Testis (tissue), 3 donors: ENCODE measurements around the gene GPC6. TPM values are rescaled to one million over a fixed set of nuclear protein-coding genes. Genes with fewer than 3 reads are reported as not detected.

Source experiments
- DNase-seq: peaks from one replicate; pipeline ENCODE4 v3.0.0-alpha.2; 2019
- H3K27ac ChIP-seq, 2 donors: fragments of 200-600 bp; sonication (generic); one replicate each; pipeline ENCODE4 v1.5.1; 2019
- H3K27me3 ChIP-seq: fragments of 200-600 bp; sonication (generic); one replicate; pipeline ENCODE4 v1.5.1; 2019
- H3K36me3 ChIP-seq: fragments of 200-600 bp; sonication (generic); one replicate; pipeline ENCODE4 v1.5.1; 2017; ENCODE audit warnings: low read depth; ENCODE audit errors: missing control alignments
- H3K4me1 ChIP-seq: fragments of 200-600 bp; sonication (generic); one replicate; pipeline ENCODE4 v1.5.1; 2019
- H3K4me3 ChIP-seq, 2 donors: fragments of 200-600 bp; sonication (generic); one replicate each; pipeline ENCODE4 v1.5.1; 2017 to 2019
- H3K9me3 ChIP-seq: fragments of 200-600 bp; sonication (generic); one replicate; pipeline ENCODE4 v1.5.1; 2017
- POLR2A ChIP-seq: fragments of 450-650 bp; IDR thresholded peaks from one replicate; pipeline ENCODE4 v1.6.1; 2017; ENCODE audit warnings: antibody characterized with exemption, mild to moderate bottlenecking, moderate library complexity
- WGBS, 2 donors: methylation state at CpG; one replicate each; pipeline ENCODE4 v1.1.5; 2018; 5-methylcytosine and 5-hydroxymethylcytosine counted together
- intact Hi-C: fragments of 100-400 bp; cut with DNase I; formaldehyde crosslinking; loops from one replicate; pipeline ENCODE4 v1.15.1; 2023; ENCODE audit warnings: low total_unique reads
- polyA plus RNA-seq: library from polyadenylated mRNA; stranded (reverse); fragments of 350-450 nt; fragmentation: Illumina TruSeq; extraction: RNeasy Lipid Tissue Mini Kit (QIAGEN cat#74804); gene quantifications from one replicate; pipeline ENCODE4 v1.2.3, GENCODE V29; 2014; ENCODE audit warnings: low read depth, low replicate concordance; ENCODE audit not compliant: insufficient read depth
- total RNA-seq, 2 donors: library from RNA; depleted of rRNA; stranded (reverse); fragments of >200 nt; gene quantifications; one replicate each; pipeline ENCODE4 v1.2.3, GENCODE V29; 2016
- TF ChIP-seq, protein P1 (sequence below), 3 experiments: fragments of 450-650 bp in 2 of 3; fragments of 200-600 bp in 1 of 3; sonication (generic) in 1 of 3; IDR thresholded peaks; one replicate each; pipeline ENCODE4 v1.5.1; 2016 to 2019; ENCODE audit warnings: antibody characterized with exemption in 3 of 3, mild to moderate bottlenecking in 2 of 3, moderate library complexity in 1 of 3

GPC6 gene
- total and polyA plus RNA-seq, 3 donors from 2014 or later = 2.2 to 6.9 (median 4.3) TPM

DNA sequence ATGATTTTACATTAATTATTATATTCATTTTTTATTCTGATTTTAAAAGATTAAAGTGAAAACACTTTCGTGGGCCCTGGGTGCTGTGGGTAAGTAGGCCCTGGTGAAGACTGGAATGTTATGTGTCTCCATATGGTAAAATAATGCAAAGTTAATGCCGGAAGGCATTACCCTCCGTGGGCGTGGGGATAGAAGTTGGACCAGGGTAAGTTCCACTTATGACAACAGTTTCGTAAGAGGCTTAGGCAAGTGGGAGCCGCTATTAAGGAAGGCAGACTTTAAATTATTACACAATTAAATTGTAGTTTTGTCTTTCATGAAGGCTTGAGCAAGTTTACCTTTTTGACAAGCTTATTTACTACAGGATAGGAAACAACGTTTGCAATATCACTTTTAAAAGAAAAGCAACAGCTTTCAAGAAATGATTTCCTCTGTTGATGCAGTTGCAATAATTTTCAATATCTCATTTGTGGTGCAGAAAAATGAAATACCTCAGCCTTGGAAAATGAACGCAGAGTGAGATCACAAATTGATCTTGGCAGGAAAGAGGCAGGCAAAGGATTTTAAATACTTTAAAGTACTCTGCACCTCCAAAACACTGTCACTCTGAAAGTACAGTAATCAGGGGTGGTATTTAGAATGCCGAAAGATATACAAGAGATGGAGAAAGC is 942.3 kb downstream of the GPC6 start:
- H3K36me3 ChIP-seq = no peaks in the 10 kb centered on the region
- no peak overlapping the region for H3K27ac ChIP-seq
- no peaks in the 10 kb centered on the region for H3K27me3 ChIP-seq
- WGBS, 2 donors = 73 to 79% methylated on average over 9 of the region's 9 CpGs
- intact Hi-C loops = no loop called here
- H3K4me1 ChIP-seq = no peaks in the 10 kb centered on the region
- H3K4me3 ChIP-seq = no peak overlapping the region
- no peak for DNase-seq
- no peaks in the 10 kb centered on the region for H3K9me3 ChIP-seq
- TF ChIP-seq, protein P1, sequence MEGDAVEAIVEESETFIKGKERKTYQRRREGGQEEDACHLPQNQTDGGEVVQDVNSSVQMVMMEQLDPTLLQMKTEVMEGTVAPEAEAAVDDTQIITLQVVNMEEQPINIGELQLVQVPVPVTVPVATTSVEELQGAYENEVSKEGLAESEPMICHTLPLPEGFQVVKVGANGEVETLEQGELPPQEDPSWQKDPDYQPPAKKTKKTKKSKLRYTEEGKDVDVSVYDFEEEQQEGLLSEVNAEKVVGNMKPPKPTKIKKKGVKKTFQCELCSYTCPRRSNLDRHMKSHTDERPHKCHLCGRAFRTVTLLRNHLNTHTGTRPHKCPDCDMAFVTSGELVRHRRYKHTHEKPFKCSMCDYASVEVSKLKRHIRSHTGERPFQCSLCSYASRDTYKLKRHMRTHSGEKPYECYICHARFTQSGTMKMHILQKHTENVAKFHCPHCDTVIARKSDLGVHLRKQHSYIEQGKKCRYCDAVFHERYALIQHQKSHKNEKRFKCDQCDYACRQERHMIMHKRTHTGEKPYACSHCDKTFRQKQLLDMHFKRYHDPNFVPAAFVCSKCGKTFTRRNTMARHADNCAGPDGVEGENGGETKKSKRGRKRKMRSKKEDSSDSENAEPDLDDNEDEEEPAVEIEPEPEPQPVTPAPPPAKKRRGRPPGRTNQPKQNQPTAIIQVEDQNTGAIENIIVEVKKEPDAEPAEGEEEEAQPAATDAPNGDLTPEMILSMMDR (IDR thresholded peaks at IDR 0.05) = no peak
- no peak for TF ChIP-seq POLR2A

DNA sequence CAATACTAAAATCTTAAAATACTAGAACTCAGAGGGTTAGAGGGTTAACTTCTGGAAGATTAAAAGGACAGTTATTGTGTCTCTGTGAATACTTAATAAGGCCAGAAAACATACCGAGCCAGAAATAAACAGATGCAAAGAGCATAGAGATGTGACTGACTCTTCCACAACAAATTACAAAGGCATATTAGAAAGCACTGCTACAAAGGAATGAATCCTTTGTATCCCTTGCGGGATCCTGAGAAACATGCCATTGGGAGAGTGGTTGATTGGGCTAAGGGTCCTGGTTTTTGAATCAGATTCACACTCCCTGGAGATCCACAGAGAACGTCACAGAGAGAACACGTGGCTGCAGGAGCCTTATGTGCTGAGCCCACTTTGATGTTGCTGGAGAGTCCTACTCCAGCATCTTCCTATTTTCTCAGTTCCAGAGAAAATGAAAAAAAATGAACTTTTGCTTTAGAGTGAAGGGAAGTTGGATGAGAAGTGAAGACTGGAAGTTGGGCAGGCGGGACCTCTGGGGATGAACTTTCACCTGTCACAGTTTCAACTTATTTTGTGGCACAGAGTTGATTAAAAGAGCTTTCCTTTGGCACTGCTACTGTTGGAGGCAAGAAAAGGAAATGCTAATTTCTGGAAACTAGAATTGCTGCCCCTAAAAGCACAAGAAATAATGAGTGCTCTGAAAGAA is 943.0 kb downstream of the GPC6 start:
- Histone ChIP-seq H3K4me1 (no peaks in the 10 kb centered on the region), H3K27ac (no peak overlapping the region), H3K4me3 (no peak overlapping the region), H3K27me3 (no peaks in the 10 kb centered on the region), H3K9me3 (no peaks in the 10 kb centered on the region), H3K36me3 (no peaks in the 10 kb centered on the region)
- intact Hi-C loops = no loop called here
- TF ChIP-seq, protein P1 (IDR thresholded peaks at IDR 0.05) = no peak
- TF ChIP-seq POLR2A = no peak
- WGBS, 2 donors = 58 to 64% methylated on average over 5 of the region's 5 CpGs
- DNase-seq = no peak

DNA sequence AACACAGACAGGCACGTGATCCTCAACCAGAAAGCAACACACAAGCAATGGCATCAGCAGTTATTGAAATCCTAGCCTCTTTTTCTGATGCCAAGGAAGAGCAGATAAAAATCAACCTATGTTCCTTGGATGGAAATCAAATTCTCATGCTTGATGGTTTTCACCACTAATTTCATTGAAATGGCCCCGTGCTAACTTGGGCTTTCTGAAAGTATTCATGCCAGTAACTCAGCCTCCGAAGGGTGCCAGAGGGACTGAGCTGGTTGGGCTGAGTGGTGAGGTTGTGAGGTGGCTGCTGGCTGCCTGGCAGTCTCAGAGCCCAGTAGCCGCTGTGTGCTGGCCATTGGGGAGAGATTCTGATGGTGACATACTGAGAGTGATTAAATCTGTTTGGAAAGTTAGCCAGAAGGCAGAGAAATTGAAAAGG is 943.6 kb downstream of the GPC6 start:
- no peak overlapping the region for H3K4me3 ChIP-seq
- no peak overlapping the region for H3K27ac ChIP-seq
- TF ChIP-seq, protein P1 (IDR thresholded peaks at IDR 0.05) = no peak
- no peak for TF ChIP-seq POLR2A
- no peaks in the 10 kb centered on the region for H3K27me3 ChIP-seq
- no peak for DNase-seq
- H3K4me1 ChIP-seq = no peaks in the 10 kb centered on the region
- intact Hi-C loops = no loop called here
- H3K36me3 ChIP-seq = no peaks in the 10 kb centered on the region
- H3K9me3 ChIP-seq = no peaks in the 10 kb centered on the region
- 67 to 85% methylated on average over 4 of the region's 4 CpGs for WGBS, 2 donors

DNA sequence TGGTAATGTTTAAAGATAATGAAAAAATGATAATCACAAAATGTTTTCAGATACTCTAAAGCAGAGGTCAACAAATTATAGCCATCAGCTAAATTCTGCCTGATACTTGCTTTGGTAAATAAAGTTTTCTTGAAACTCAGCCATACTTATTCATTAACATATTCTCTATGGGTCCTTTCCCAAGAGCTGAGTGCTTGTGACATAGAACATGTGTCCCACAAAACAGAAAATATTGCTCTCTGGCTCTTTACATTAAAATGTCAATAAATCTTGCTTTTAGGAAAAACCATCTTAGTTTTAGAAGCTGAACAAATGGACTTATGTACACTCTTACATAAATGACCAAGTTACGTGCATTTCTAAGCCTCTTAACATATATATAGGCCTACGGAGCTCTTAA is 945.8 kb downstream of the GPC6 start:
- Histone ChIP-seq H3K27ac (no peak overlapping the region), H3K9me3 (no peaks in the 10 kb centered on the region), H3K4me3 (no peak overlapping the region), H3K27me3 (no peaks in the 10 kb centered on the region), H3K36me3 (no peaks in the 10 kb centered on the region), H3K4me1 (no peaks in the 10 kb centered on the region)
- no peak for TF ChIP-seq POLR2A
- TF ChIP-seq, protein P1 (IDR thresholded peaks at IDR 0.05) = no peak
- no peak for DNase-seq
- WGBS, 2 donors = 97 to 98% methylated on average over 2 of the region's 2 CpGs
- intact Hi-C loops = no loop called here
